ENCODE results near the gene DENND10.
A peak's percentile ranks its signal among the peaks of the same experiment; 100 is the strongest.
"Not testable (repeated sequence)": the region's sequence is repeated elsewhere in the genome, so short reads cannot be mapped to it uniquely, and the experiment has no call there.

DENND10 gene

DNA sequence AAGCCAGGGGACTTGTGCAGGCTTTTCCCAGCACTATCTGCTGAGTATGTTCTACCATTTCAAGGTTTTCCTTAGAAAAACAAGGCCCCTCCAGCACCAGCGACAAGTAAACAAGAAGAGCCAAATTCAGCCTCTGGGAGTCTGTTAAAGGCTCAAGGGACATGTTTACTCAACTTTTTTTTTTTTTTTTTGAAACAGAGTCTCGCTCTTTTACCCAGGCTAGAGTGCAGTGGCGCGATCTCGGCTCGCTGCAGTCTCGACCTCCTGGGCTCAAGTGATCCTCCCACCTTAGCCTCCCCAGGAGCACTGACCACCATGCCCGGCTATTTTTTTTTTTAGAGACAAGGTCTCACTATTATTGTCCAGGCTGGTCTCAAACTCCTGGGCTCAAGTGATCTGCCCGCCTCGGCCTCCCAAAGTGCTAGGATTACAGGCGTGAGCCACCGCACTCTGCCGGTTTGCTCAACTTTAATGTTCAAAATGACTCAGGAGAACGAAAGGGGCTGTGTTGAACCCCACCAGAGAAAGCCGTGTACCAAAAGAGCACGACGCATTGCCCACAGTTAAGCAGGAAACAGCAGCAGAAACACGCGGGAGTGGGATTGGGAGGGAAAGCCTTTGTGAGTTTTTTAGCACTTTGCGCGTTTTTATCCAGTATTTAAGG lies 73.9 kb downstream of the DENND10 start:
- no peaks in the 10 kb centered on the region for H3K27me3 ChIP-seq (ENCODE audit: insufficient read depth, poor library complexity, severe bottlenecking)
- H3K36me3 ChIP-seq (ENCODE audit: low read depth), result peaks cover 40% of the 10 kb centered on the region
- peaks cover 6% of the 10 kb centered on the region for H3K4me1 ChIP-seq (ENCODE audit: insufficient read depth, poor library complexity, severe bottlenecking)
- peak overlapping the region; percentile 61 for H3K27ac ChIP-seq (ENCODE audit: poor library complexity, severe bottlenecking)
- peak overlapping the region; percentile 100 for H3K4me3 ChIP-seq (ENCODE audit: severe bottlenecking)
- TF ChIP-seq, protein P1, sequence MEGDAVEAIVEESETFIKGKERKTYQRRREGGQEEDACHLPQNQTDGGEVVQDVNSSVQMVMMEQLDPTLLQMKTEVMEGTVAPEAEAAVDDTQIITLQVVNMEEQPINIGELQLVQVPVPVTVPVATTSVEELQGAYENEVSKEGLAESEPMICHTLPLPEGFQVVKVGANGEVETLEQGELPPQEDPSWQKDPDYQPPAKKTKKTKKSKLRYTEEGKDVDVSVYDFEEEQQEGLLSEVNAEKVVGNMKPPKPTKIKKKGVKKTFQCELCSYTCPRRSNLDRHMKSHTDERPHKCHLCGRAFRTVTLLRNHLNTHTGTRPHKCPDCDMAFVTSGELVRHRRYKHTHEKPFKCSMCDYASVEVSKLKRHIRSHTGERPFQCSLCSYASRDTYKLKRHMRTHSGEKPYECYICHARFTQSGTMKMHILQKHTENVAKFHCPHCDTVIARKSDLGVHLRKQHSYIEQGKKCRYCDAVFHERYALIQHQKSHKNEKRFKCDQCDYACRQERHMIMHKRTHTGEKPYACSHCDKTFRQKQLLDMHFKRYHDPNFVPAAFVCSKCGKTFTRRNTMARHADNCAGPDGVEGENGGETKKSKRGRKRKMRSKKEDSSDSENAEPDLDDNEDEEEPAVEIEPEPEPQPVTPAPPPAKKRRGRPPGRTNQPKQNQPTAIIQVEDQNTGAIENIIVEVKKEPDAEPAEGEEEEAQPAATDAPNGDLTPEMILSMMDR (IDR thresholded peaks at IDR 0.05; ENCODE audit: poor library complexity, severe bottlenecking), result no peak
- DNase-seq (ENCODE audit: low spot score) (no peak), ATAC-seq (ENCODE audit: low read depth) (peak; percentile 24; the same call in 1 of the 3 replicates)
- no peaks in the 10 kb centered on the region for H3K9me3 ChIP-seq (ENCODE audit: severe bottlenecking)

DNA sequence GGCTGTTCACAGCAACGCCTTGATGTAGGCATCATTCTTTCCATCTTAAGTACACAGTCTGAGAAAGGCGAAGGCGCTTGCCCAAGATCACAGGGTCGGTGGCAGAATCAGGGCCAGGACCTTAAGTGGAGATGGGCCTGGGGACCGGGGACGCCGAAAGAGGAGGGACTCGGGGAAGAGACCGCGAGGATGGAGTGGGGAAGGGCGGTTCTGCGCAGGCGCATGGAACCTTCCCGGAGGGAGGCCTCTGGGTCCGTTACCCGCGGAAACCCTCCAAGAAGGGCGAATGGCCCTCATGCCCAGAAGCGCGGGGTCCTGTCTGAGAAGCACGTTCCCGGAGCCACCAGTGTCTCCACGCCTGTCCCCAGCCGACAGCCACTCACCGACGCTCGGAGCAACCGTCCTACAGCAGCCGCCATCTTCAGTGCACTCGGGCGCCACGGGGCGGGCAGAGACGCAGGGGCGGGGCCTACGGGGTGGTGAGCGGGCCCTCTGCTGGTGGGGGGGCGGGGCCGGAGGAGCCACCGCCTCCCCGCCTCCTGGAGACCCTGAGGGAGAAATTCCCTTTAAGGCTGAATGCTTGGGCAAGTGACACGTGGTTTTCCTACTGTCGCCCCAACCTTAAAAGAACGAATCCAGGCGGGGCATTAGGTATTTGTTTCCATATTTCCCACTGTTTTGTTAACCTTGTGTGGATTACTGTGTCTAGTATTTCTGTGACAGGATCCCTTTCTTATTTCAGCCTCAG lies 74.6 kb downstream of the DENND10 start, which contains the start of gene PRDX3:
Gene PRDX3 (minus strand): TSS at position 441 of the 748 bp plus-strand sequence. CDS start 22 bp downstream, at position 419.
- TF ChIP-seq, protein P1 (IDR thresholded peaks at IDR 0.05; ENCODE audit: poor library complexity, severe bottlenecking), result no peak
- peak; percentile 97 for ATAC-seq (ENCODE audit: low read depth)
- Histone ChIP-seq H3K27ac (ENCODE audit: poor library complexity, severe bottlenecking) (peak within 1 kb of the TSS; percentile 61), H3K36me3 (ENCODE audit: low read depth) (peaks cover 33% of the 10 kb centered on the region), H3K4me3 (ENCODE audit: severe bottlenecking) (peak within 1 kb of the TSS; percentile 100), H3K27me3 (ENCODE audit: insufficient read depth, poor library complexity, severe bottlenecking) (no peaks in the 10 kb centered on the region), H3K9me3 (ENCODE audit: severe bottlenecking) (no peaks in the 10 kb centered on the region), H3K4me1 (ENCODE audit: insufficient read depth, poor library complexity, severe bottlenecking) (peaks cover 6% of the 10 kb centered on the region)
- peak; percentile 91 for DNase-seq (ENCODE audit: low spot score)

DNA sequence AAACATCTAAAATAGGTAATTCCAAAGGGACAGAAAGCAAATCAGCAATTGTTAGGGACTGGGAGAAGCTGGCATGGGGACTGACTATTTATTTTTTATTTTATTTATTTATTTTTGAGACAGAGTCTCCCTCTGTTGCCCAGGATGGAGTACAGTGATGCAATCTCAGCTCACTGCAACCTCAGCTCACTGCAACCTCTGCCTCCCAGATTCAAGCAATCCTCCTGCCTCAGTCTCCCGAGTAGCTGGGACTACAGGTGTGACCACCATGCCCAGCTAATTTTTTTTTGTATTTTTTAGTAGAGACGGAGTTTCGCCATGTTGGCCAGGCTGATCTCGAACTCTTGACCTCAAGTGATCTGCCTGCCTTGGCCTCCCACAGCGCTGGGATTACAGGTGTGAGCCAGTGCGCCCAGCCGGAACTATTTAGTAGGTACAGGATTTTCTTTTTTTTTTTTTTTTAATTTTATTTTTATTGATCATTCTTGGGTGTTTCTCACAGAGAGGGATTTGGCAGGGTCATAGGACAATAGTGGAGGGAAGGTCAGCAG lies 77.0 kb downstream of the DENND10 start:
- DNase-seq (ENCODE audit: low spot score); H3K4me3 ChIP-seq (ENCODE audit: severe bottlenecking); H3K27ac ChIP-seq (ENCODE audit: poor library complexity, severe bottlenecking); ATAC-seq (ENCODE audit: low read depth); H3K4me1 ChIP-seq (ENCODE audit: insufficient read depth, poor library complexity, severe bottlenecking); H3K9me3 ChIP-seq (ENCODE audit: severe bottlenecking); H3K27me3 ChIP-seq (ENCODE audit: insufficient read depth, poor library complexity, severe bottlenecking): not testable (repeated sequence)
- H3K36me3 ChIP-seq (ENCODE audit: low read depth), result peaks cover 14% of the 10 kb centered on the region

DNA sequence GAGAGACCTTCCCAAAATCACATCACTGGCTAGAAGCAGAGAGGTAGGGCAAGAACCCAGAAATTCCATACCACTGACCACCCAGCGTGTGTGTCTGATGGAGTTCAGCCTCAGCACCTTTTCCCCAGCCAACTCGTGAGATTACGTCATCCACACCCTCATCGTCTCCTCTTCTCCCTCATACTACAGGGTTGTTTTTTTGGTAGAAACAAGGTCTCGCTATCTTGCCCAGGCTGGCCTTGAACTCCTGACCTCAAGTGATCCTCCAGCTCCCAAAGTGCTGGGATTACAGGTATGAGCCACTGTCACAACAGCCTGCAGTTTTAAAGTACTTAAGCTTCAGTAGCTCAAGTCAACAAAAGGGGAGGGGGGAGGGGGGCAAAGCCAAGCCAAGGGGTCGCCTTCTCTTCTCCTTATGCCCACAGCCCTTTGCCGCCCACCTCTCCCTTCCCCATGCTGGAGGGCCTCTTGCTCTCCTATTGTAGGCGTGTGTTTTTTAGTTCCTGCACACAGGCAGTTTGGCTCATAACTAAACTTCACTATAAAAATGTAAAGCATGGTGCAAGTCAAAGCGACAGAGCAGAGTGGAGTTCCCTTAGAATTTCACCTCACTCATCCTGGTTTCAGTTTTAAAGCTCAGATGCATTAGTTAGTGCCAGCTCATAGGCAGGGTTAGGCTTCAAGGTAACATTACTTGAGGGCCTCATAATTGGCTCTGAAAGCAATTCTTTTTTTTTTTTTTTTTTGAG lies 79.9 kb downstream of the DENND10 start:
- no peaks in the 10 kb centered on the region for H3K27me3 ChIP-seq (ENCODE audit: insufficient read depth, poor library complexity, severe bottlenecking)
- TF ChIP-seq, protein P1 (IDR thresholded peaks at IDR 0.05; ENCODE audit: poor library complexity, severe bottlenecking), result no peak
- ATAC-seq (ENCODE audit: low read depth) (no peak), DNase-seq (ENCODE audit: low spot score) (no peak)
- no peak overlapping the region for H3K27ac ChIP-seq (ENCODE audit: poor library complexity, severe bottlenecking)
- H3K9me3 ChIP-seq (ENCODE audit: severe bottlenecking), result no peaks in the 10 kb centered on the region
- no peaks in the 10 kb centered on the region for H3K36me3 ChIP-seq (ENCODE audit: low read depth)
- H3K4me1 ChIP-seq (ENCODE audit: insufficient read depth, poor library complexity, severe bottlenecking), result peaks cover 3% of the 10 kb centered on the region
- H3K4me3 ChIP-seq (ENCODE audit: severe bottlenecking), result no peak overlapping the region

Data from RWPE2 (cell line).